SH-SY5Y (cell line): ENCODE results near the gene KANSL2.

Source experiments
- GATA2 ChIP-seq: IDR thresholded peaks from 2 replicates; pipeline ENCODE4 v1.6.1; 2011; ENCODE audit warnings: mild to moderate bottlenecking, low read depth, low read length
- GATA3 ChIP-seq: IDR thresholded peaks from 2 replicates; pipeline ENCODE4 v1.6.1; 2011; ENCODE audit warnings: low read depth, mild to moderate bottlenecking, low read length, moderate library complexity

- TF ChIP-seq GATA2 (no peak), GATA3 (no peak)
These were observed 13.8 kb upstream of the KANSL2 start for GRCh38 chr12:48695859-48696258.
